Activated CD4-positive, alpha-beta T cell treated with anti-CD3 and anti-CD28 coated beads, Interleukin-10, Interleukin-2, amounts not matched to agents 100 ng/mL and 50 ng/mL, durations not matched to agents 16 hours and 8 hours (primary cell): ENCODE results near the gene RHNO1.
"Not testable (repeated sequence)": the region's sequence is repeated elsewhere in the genome, so short reads cannot be mapped to it uniquely, and the experiment has no call there.

Experiments
- DNase-seq: peaks from one replicate; pipeline ENCODE4 v3.0.0-alpha.2; 2020

RHNO1 gene

DNA sequence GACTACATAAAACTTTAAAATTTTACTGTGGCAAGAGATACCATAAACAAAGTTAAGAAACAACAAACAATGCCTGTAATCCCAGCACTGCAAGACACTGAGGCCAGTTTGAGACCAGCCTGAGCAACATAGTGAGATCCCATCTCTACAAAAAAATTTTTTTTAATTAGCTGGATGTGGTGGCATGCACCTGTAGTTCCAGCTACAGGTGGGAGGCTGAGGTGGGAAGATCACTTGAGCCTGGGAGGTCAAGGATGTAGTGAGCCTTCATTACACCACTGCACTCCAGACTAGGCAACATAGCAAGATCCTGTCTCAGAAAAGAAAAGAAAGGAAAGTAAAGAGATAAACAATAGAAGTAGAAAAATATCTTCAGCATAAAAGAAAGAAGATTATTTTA, 16.9 kb upstream of the RHNO1 start:
- no peak for DNase-seq

DNA sequence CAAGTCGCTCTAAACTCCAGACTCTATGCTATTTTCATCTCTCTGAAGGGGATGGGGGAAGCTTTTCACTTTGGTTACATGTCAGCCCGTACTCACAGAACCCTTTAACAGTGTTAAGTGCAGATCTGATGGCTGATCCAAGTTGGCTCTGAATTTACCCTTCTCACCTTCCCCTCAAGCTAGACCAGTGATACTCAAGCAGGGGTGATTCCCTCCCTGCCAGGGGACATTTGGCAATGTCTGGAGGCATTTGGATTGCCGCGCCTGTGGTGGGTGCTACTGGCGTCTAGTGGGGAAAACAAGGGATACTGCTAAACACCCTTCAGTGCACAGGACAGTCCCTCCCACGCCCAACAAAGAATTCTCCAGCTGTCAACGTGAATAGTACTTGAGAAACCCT, 14.1 kb upstream of the RHNO1 start:
- no peak for DNase-seq

DNA sequence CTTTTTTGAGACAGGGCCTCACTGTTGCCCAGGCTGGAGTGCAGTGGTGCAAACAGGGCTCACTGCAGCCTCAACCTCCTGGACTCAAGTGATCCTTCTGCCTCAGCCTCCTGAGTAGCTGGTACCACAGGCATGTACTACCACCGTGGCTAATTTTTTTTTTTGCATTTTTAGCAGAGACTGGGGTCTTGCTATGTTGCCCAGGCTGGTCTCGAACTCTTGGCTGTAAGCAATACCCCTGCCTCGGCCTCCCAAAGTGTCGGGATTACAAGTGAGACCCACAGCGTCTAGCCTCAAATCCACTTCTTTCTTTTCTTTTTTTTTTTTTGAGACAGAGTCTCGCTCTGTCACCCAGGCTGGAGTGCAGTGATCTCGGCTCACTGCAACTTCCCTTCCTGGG, 13.6 kb upstream of the RHNO1 start:
- not testable (repeated sequence) for DNase-seq

DNA sequence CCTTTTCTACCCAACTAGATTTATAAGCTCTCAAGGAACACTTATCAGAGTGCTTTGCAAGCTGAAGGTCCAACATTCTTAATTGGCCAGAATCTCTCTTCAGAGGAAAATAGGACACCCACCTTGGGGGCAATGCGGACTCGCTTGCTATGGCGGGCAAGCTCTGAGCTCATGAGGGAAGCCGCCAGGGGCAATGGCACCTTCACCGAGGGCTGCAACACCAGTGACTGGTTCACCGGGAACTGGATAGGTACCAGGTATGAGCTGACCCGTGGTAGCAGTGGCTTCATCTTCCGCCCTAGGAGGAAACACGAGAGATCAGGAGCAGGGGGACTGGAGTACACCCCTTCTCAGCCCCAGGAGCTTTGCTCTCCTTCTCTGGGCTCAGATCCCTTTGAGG, 12.8 kb upstream of the RHNO1 start:
- DNase-seq: no peak

DNA sequence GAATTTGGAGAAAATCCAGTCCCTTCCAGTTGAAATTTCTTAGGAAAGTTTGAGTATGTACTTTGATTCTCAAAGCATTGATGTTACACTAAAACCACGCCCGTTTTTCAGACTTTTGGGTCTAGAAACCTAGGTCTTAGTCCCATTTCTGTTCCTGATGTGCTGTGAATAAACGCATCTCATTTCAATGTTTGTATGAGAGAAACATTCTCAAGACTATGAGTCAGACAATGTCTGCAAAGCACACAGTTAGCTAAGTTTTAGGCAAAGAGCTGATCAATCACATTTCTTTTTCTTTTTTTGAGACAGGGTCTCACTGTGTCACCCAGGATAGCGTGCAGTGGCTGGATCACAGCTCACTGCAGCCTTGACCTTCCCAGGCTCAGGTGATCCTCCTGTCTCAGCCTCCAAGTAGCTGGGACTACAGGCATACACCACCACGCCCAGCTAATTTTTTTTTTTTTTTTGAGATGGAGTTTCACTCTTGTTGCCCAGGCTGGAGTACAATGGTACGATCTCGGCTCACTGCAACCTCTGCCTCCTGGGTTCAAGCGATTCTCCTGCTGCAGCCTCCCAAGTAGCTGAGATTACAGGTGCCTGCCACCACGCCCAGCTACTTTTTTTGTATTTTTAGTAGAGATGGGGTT, 7.9 kb upstream of the RHNO1 start:
- not testable (repeated sequence) for DNase-seq

DNA sequence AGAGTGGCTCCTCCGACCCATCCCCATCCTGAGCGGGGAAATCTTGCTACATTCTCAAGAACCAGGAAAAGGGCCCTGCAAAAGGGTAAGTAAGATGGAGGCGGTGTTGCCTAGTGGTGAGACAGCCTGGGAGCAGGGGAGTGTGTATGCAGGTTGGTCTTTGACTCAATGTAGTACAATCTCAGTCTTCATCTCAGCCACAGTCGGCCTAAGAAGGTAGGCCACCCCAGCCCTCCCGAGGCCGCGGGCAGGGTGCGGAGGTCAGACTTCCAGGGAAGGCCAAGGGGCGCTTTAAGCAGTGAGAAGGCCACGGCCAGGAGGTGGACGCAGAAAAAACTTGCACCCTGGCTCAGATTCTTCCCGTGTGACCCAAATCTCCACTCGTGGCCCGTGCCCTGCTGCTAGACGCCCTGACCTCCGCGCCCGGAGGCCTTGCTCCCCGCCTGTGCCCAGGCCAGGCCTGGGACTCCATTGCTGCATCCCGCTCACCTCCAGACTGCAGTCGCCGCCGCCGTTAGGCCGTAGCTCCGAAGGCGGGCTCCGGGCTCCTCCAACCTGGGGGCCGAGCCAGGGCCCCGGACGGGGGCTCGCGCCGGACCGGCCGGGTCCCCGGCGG, 484 bp upstream of the RHNO1 start:
- peak; percentile 54 for DNase-seq

DNA sequence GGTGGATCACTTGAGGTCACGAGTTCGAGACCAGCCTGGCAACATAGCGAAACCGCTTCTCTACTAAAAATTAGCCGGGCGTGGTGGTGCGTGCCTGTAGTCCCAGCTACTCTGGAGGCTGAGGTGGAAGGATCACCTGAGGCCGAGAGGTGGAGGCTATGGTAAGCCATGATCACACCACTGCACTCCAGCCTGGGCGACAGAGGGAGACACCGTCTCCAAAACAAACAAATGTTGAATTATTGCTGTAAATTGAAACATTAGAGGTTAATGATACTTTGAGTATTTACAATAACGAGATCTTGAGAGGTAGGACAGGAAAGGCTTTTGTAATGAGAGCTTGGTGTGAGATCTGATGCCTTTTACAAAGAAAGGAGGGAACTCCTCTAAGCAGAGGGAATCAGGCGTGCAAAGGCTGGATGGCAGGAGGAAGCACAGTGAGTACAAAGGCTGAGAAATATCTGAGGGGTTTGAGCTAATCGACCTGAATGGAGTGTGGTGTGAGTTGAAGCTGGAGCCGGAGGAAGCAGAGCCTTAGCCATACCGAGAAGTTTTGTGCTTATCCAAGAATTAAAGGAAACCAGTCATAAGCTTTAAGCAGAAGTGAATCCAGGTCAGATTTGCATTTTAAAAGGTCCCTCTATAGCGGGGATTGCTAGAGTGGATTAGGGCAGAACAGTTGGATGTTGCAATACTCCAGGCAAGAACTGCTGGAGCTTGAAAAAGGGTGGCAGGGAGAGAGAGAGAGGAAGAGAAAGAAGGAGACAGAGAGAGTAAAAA, 1.1 kb downstream of the RHNO1 start:
- peak; percentile 41 for DNase-seq

DNA sequence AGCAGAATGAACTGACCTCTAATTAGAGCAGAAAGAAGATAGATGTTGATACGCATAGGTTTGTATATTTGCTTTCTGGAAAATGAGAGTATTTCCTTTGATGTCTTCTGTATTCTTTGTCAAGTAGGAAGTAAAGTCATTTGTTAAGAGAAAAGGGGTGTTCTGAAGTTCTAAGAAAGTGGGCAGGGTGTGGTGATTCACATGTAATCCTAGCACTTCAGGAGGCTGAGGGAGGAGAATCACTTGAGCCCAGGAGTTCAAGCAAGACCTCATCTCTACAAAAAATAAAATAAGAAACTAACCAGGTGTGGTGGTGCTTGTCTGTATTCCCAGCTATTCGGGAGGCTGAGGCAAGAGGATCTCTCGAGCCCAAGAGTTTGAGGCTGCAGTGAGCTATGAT, 2.8 kb downstream of the RHNO1 start:
- peak; percentile 55 for DNase-seq

DNA sequence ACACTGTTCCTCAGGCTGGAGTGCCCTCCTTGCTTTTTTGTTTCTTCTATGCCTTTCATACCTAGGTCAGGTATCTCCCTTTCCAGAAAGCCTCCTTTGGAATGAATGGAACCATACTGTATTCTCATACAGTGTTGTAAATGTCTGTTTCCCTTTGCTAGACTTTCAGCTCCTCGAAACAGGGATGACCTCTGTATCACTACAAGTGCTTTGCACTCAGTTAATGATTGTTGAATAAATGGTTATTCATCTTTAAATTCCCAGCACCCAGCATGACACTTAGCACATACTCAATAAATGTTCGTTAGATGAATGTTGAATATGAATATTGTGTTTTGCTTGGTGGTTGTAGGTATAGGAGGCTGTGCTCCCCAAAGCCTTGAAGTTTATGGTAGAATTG, 7.8 kb downstream of the RHNO1 start:
- DNase-seq: no peak

DNA sequence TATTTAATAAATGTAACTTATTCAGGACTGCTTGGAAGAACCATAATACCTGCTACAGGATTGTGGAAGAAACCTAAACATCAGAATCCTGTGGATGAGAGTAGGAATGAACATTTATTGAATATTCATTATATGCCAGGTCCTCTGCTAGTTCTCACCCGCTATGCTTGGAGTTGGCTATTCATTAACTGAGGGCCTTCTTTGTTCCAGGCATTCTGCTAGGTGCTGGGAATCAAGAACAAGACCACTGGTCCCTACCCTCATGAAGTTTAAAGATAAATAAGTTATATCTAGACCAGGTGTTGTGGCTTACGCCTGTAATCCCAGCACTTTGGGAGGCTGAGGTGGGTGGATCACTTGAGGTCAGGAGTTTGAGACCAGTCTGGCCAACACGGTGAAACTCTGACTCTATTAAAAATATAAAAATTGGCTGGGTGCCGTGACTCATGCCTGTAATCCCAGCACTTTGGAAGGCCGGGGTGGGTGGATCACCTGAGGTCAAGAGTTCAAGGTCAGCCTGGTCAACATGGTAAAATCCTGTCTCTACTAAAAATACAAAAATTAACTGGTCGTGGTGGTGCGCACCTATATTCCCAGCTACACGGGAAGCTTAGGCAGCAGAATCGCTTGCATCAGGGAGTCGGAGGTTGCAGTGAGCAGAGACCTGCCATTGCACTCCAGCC, 9.9 kb downstream of the RHNO1 start:
- no peak for DNase-seq

DNA sequence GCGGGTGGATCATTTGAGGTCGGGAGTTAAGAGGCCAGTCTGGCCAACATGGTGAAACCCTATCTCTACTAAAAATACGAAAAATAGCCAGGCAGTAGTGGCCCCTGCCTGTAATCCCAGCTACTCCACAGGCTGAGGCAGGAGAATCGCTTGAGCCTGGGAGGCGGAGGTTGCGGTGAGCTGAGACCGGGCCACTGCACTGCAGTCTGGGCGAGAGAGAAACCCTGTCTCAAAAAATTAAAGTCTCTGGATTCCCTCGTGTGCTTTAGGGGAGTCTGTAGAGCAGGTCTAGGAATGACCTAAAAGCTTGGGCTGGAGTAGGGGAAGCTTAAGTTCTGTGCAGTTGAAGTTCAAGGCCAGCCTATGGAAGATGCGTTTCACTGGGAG, 13.0 kb downstream of the RHNO1 start:
- no peak for DNase-seq

DNA sequence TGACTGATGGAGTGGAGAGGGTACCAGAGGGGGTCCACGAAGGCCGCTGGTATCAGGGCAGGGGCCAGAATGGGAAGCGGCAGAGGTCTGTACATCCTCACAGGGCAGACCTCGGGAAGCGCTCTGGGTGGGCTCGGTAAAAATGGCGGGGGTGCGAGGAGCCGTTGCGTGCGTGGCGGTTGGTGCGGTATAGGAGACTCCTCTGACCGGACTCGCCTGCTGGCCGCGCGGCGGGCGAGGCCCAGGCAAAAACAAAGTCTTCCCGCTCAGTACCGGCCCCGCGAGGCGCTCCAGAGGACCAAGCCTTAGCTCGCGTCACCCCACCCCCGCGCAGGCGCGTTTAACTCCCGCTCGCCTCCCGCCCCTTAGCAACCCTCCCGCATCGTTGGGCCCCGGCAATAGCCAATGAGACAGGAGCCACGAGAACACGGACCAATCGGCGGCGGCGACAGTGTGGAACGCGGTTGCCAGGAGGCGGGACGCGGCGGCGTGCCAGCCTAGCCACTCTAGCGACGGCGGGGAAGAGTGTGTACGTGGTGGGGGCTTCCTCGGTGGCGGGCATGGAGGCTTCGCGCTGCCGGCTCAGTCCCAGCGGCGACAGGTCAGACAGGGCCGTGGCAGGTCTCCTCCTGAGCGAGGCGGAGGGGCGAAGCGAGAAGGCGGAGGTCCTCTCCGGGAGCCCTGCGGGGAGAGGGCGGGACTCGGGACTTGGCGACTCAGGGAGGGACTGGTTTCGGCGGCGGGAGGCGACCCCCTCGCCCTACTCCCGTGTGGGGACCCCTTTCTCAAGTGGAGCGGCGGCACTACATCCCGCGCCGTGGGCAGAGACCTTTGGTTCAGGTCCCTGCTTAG, 13.6 kb downstream of the RHNO1 start, which contains the start of gene TULP3:
Gene TULP3 (plus strand): TSS at position 504 of the 852 bp plus-strand sequence. CDS start 57 bp downstream, at position 561.
- peak; percentile 98 for DNase-seq

DNA sequence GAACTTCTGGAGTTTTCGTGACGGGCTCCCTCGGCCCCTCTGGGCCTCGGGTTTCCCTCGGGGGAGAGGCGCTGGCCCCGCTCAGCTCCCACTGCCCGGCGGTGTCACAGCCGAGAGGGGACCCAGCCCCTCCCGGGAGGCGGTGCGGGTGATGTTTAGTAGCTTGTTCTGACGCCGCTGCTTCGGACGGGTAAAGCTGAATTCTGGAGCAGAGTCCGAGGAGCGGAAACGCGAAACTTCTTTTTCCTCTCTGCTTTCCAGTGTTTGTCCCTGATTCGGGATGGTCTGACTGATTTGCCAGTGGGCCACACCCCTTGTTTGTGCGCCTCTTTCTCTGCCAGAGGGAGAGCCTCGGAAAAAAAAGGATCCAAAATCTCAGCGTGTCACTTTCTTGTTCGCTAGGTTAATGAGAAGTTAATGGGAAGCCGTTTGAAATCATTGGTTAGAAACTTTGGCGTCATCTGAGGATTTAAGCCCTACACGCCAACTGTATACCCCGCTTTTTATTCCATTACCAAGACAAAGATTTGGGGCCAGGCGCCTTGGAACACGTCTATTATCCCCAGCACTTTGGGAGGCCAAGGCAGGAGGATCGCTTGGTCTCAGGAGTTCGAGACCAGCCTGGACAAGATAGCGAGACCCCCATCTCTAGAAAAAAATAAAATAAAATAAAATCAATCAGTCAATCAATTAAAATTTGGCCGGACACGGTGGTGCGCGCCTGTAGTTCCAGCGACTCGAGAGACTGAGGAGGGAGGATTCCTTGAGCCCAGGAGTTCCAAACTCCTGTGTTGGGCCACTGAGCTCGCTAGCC, 14.4 kb downstream of the RHNO1 start:
- peak; percentile 19 for DNase-seq

DNA sequence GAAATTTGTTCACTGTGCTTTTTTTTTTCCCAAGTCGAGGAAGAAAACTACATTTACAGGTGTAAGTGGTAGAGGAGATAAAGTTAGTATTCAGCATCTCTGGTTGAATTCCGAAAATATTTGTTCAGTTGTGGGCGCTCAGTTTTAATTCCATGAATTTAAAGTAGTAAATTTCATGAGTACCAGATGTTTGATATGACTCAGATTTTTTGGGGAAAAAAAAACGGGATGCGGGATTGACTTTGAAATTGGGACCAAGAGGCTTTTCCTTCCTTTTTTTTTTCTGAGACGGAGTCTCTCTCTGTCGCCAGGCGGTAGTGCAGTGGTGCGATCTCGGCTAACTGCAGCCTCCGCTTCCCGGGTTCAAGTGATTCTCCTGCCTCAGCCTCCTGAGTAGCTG, 15.2 kb downstream of the RHNO1 start:
- DNase-seq: no peak

DNA sequence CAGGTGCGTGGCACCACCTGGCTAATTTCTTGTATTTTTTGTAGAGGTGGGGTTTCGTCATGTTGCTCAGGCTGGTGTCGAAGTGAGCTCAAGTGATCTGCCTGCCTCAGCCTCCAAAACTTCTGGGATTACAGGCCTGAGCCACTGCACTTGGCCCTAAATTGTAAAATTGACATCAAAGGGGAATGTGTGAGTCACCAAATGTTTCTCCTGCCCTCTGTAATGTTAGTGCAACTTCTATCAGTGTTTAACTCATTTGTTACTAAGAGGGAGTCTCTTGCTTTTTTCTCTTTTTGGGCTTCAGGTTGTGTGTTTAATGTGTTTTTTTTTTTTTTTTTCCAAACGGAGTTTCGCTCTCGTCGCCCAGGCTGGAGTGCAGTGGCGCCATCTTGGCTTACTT, 16.0 kb downstream of the RHNO1 start:
- no peak for DNase-seq

DNA sequence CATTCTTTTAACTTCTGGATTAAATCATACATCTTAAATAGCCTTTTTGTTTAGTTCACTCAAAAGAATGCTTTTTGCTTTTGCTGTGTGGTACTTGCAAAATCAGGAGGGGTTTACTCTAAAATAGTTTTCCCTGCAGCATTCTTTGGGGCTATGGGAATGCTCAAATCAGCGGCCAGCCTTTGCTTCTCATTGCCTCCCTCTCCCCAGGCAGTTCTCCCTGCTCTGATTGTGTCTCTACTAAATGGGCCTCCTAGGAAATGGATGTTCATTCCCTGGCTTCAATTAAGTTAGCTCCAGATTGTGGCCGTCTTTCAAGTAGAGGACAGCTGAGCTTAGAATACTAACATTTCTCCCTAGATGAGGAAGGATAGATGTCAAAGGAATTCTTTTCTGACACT, 18.0 kb downstream of the RHNO1 start:
- no peak for DNase-seq

DNA sequence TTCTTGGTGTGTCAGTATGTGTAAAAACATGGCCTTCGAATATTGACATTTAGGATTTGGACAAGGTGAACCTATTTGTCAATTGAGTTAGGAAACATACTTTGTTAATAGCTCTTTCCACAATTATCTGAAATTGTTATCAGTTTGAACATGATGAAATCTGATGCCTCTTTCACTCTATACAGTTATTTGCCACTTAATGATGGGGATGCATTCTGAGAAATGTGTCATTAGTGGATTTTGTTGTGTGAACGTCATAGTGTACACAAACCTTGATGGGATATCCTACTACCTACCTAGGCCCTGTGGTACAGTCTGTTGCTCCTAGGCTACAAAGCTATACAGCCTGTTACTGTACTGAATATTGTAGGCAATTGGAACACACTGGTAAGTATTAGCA, 18.5 kb downstream of the RHNO1 start:
- DNase-seq: no peak

DNA sequence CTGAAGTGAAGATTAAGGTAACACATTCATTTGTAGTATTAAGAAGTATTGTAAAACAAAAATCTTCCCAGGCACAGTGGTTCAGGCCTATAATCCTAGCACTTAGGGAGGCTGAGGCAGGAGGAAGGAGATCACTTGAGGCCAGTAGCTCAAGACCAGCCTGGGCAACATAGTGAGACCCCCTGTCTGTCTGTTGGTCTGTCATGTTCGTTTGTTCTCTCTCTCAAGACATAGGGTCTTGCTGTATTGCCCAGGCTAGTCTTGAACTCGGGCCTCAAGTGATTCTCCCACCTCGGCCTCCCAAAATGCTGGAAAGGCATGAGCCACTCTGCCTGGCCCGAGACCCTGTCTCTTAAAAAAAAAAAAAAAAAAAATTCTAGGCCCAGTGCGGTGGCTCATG, 20.4 kb downstream of the RHNO1 start:
- no peak for DNase-seq

DNA sequence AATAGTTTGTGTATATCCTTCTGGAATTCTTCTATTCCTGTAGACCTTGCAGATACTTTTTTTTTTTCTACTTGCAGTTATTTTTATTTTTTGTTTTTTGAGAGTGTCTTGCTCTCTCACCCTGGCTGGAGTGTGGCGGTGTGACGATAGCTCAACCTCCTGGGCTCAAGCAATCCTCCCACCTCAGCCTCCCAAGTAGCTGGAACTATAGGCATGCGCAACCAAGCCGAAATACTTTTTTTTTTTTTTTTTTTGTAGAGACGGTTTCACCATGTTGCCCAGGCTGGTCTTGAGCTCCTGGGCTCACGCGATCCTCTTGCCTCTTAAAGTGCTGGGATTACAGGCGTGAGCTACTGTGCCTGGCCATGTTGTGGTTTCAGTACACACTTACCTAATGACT, 23.6 kb downstream of the RHNO1 start:
- no peak for DNase-seq

DNA sequence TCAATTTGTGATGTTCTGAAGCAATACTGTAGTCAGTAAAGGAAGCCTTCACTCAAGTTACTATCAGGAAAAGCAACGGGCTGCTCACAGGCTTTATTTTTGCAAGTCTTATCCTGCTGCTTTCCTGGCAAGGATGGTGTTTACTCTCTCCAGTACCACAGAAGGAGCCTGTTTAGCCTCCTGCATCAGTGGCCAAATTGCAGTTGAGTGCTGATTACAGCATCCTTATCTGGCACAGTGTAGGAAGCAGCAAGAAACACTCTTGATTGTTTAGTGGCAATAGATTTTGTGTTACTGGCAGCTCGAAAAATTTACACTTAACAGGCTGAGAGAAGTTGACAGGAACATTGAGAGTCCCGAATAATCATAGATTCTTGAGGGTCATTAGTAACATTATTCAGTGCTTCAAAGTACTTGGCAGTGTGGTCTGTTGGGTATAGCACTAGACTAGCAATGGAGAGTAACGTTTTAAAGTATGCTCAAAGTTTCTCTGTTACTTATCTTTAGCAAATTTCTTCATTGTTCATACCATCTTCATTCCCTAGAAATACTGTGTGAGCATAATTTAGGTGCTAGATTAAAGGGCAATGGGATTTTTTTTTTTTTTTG, 25.4 kb downstream of the RHNO1 start:
- DNase-seq: no peak

DNA sequence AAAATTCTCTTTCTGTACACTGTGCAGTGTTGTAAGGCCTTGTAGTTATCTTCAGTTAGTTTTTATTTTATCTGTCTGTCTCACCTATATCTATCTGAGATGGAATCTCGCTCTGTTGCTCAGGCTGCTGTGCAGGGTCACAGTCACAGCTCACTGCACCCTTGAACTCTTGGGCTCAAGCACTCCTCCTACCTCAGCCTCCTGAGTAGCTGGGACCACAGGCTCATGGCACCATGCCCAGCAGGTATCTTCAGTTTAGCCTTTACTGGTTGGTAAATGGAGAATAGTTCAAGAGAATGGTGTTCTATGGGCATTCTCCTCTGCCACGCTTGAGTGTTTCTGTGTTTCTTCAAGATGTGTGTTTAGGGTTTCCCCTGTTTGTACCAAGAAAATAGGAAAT, 27.2 kb downstream of the RHNO1 start:
- DNase-seq: no peak
